ENCODE measurements around the gene FMN2. TPM values are rescaled to one million over a fixed set of nuclear protein-coding genes. Genes with fewer than 3 reads are reported as not detected.

The FMN2 gene
- total RNA-seq, 2 donors from 2014 or later = not detected

DNA sequence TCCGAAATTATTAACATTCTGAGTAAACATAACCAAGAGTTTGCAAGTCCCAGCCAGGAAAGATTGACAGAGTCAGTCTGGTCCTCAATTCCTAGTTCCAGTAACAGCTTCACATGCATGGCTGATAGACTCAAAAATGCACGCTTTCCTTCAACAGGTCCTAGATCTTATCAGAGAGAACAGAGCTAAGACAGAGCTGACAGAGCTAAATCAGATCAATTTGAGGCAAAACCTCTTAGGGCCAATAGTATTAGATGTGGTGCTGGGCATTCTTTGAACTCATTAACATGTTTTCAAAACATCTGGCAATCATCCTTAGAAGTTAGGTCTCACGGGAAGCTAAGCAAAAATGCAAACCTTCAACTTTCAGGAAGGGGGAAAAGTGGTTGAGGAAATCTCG lies 406.2 kb downstream of the FMN2 start:
- peaks cover 0 to 15% of the 10 kb centered on the region in 2 donors for H3K4me1 Mint-ChIP-seq (ENCODE audit: low read depth in 2 of 2)
- no peaks in the 10 kb centered on the region for H3K27me3 Mint-ChIP-seq
- DNase-seq (ENCODE audit: low spot score) (no peak), ATAC-seq (no peak)
- no peaks in the 10 kb centered on the region for H3K36me3 Mint-ChIP-seq
- H3K27ac Mint-ChIP-seq = peak overlapping the region in 1 of 2 donors; percentile 61
- H3K9me3 Mint-ChIP-seq = no peaks in the 10 kb centered on the region
- no peak overlapping the region for H3K4me3 Mint-ChIP-seq

- peaks cover 0 to 15% of the 10 kb centered on the region in 2 donors for H3K4me1 Mint-ChIP-seq (ENCODE audit: low read depth in 2 of 2)
- no peak overlapping the region for H3K4me3 Mint-ChIP-seq
- H3K27ac Mint-ChIP-seq = peak overlapping the region in 1 of 2 donors; percentile 61
- H3K36me3 Mint-ChIP-seq = no peaks in the 10 kb centered on the region
- DNase-seq (ENCODE audit: low spot score) (no peak), ATAC-seq (no peak)
- H3K27me3 Mint-ChIP-seq = no peaks in the 10 kb centered on the region
- H3K9me3 Mint-ChIP-seq = no peaks in the 10 kb centered on the region
Measured at GRCh38 chr1:240498335-240498734, 406.7 kb downstream of the FMN2 start.

DNA sequence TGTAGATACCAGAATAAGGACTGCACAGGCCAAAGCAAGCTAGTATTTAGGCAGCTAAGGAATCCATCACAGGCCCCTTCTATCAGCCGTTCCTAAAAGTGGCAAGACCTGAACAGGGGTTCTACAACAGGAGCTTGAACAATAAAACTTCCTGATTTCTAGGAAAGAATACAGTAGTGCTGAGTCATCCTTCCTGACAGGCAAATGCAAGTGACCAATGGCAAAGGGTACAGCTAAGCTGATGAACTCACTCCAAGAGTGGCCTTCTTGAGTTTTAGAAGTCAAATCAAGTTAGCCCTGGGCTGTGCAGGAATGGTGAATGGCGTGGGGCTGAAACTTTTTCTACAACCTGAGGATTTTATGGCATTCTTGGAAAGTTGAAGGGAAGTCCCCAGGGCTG lies 407.3 kb downstream of the FMN2 start:
- H3K27ac Mint-ChIP-seq = no peak overlapping the region

GRCh38 chr1:240500647-240501046 lies 409.0 kb downstream of the FMN2 start:
- no peak for DNase-seq (ENCODE audit: low spot score)
- peaks cover 0 to 22% of the 10 kb centered on the region in 2 donors for H3K4me1 Mint-ChIP-seq (ENCODE audit: low read depth in 2 of 2)
- peak overlapping the region in 1 of 2 donors; percentile 29 for H3K27ac Mint-ChIP-seq
- no peaks in the 10 kb centered on the region for H3K36me3 Mint-ChIP-seq
- no peak for ATAC-seq
- H3K27me3 Mint-ChIP-seq = no peaks in the 10 kb centered on the region
- H3K9me3 Mint-ChIP-seq = no peaks in the 10 kb centered on the region
- H3K4me3 Mint-ChIP-seq = no peak overlapping the region

More for the DNA sequence above, 407.3 kb downstream of the FMN2 start:
- Mint-ChIP-seq H3K9me3 (no peaks in the 10 kb centered on the region), H3K4me3 (no peak overlapping the region), H3K27me3 (no peaks in the 10 kb centered on the region), H3K36me3 (no peaks in the 10 kb centered on the region), H3K4me1 (ENCODE audit: low read depth in 2 of 2) (peaks cover 0 to 15% of the 10 kb centered on the region in 2 donors)
- DNase-seq (ENCODE audit: low spot score) (no peak), ATAC-seq (peak; percentile 57 to 69)

- DNase-seq (ENCODE audit: low spot score) = no peak
- no peaks in the 10 kb centered on the region for H3K36me3 Mint-ChIP-seq
- H3K4me1 Mint-ChIP-seq (ENCODE audit: low read depth in 2 of 2) = peaks cover 0 to 22% of the 10 kb centered on the region in 2 donors
- no peak for ATAC-seq
- no peak overlapping the region for H3K4me3 Mint-ChIP-seq
- no peaks in the 10 kb centered on the region for H3K9me3 Mint-ChIP-seq
- H3K27ac Mint-ChIP-seq = no peak overlapping the region
- H3K27me3 Mint-ChIP-seq = no peaks in the 10 kb centered on the region
Measured at GRCh38 chr1:240501115-240501514, 409.4 kb downstream of the FMN2 start.

- H3K9me3 Mint-ChIP-seq = no peaks in the 10 kb centered on the region
- H3K27me3 Mint-ChIP-seq = peaks cover 5 to 10% of the 10 kb centered on the region in 2 donors
- H3K27ac Mint-ChIP-seq = no peak overlapping the region
- no peak overlapping the region for H3K4me3 Mint-ChIP-seq
- ATAC-seq = no peak
- H3K36me3 Mint-ChIP-seq = no peaks in the 10 kb centered on the region
- no peak for DNase-seq (ENCODE audit: low spot score)
- peaks cover 0 to 19% of the 10 kb centered on the region in 2 donors for H3K4me1 Mint-ChIP-seq (ENCODE audit: low read depth in 2 of 2)
Measured at GRCh38 chr1:240503036-240503435, 411.4 kb downstream of the FMN2 start.

- H3K9me3 Mint-ChIP-seq = no peaks in the 10 kb centered on the region
- ATAC-seq = peak; percentile 58 to 59
Measured at GRCh38 chr1:240503558-240503957, 411.9 kb downstream of the FMN2 start.

GRCh38 chr1:240506176-240506575 lies 414.5 kb downstream of the FMN2 start:
- ATAC-seq = no peak
- peaks cover 0 to 7% of the 10 kb centered on the region in 2 donors for H3K4me1 Mint-ChIP-seq (ENCODE audit: low read depth in 2 of 2)
- no peaks in the 10 kb centered on the region for H3K36me3 Mint-ChIP-seq
- H3K4me3 Mint-ChIP-seq = no peak overlapping the region
- no peaks in the 10 kb centered on the region for H3K9me3 Mint-ChIP-seq
- no peak for DNase-seq (ENCODE audit: low spot score)
- H3K27me3 Mint-ChIP-seq = peaks cover 5 to 10% of the 10 kb centered on the region in 2 donors
- no peak overlapping the region for H3K27ac Mint-ChIP-seq

More at GRCh38 chr1:240503558-240503957, 411.9 kb downstream of the FMN2 start:
- H3K36me3 Mint-ChIP-seq = no peaks in the 10 kb centered on the region
- no peak overlapping the region for H3K27ac Mint-ChIP-seq
- peaks cover 5 to 10% of the 10 kb centered on the region in 2 donors for H3K27me3 Mint-ChIP-seq
- peaks cover 0 to 14% of the 10 kb centered on the region in 2 donors for H3K4me1 Mint-ChIP-seq (ENCODE audit: low read depth in 2 of 2)
- H3K4me3 Mint-ChIP-seq = no peak overlapping the region
- DNase-seq (ENCODE audit: low spot score) = no peak

GRCh38 chr1:240508201-240508600 lies 416.5 kb downstream of the FMN2 start:
- DNase-seq (ENCODE audit: low spot score) = no peak
- no peak for ATAC-seq
- Mint-ChIP-seq H3K27me3 (peaks cover 11 to 12% of the 10 kb centered on the region in 2 donors), H3K4me3 (no peak overlapping the region), H3K4me1 (ENCODE audit: low read depth in 2 of 2) (peaks cover 0 to 7% of the 10 kb centered on the region in 2 donors), H3K36me3 (no peaks in the 10 kb centered on the region), H3K27ac (no peak overlapping the region), H3K9me3 (no peaks in the 10 kb centered on the region)

GRCh38 chr1:240508950-240509349 lies 417.3 kb downstream of the FMN2 start:
- Mint-ChIP-seq H3K4me3 (no peak overlapping the region), H3K36me3 (no peaks in the 10 kb centered on the region), H3K27ac (no peak overlapping the region), H3K27me3 (peaks cover 17 to 19% of the 10 kb centered on the region in 2 donors), H3K4me1 (ENCODE audit: low read depth in 2 of 2) (peaks cover 0 to 7% of the 10 kb centered on the region in 2 donors), H3K9me3 (no peaks in the 10 kb centered on the region)
- DNase-seq (ENCODE audit: low spot score) (no peak), ATAC-seq (no peak)

DNA sequence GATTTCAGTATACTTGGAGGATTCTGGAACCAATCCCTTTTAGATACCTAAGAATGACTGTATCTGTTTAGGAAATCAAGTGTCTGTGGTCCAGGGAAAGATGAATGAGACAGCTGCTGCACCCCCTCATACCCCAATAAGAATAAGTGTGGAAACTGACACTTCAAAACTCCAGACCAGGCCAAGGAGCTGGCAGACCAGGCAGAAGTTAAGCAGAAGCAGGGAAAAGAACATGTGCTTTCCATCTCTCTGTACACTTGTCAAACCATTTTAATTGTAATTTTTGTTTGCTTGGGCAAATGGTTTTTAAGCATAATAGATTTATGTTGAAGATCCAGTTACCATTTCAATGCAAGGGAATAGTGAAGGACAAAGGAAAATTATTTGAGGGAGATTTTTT lies 420.1 kb downstream of the FMN2 start:
- Mint-ChIP-seq H3K4me1 (ENCODE audit: low read depth in 2 of 2) (no peaks in the 10 kb centered on the region), H3K4me3 (no peak overlapping the region), H3K9me3 (no peaks in the 10 kb centered on the region), H3K36me3 (no peaks in the 10 kb centered on the region), H3K27ac (no peak overlapping the region), H3K27me3 (peaks cover 18% of the 10 kb centered on the region in 2 donors)
- no peak for DNase-seq (ENCODE audit: low spot score)
- ATAC-seq = no peak

- no peak for DNase-seq (ENCODE audit: low spot score)
- H3K9me3 Mint-ChIP-seq = no peaks in the 10 kb centered on the region
- no peak overlapping the region for H3K27ac Mint-ChIP-seq
- H3K4me3 Mint-ChIP-seq = no peak overlapping the region
- ATAC-seq = no peak
- peaks cover 14 to 18% of the 10 kb centered on the region in 2 donors for H3K27me3 Mint-ChIP-seq
- no peaks in the 10 kb centered on the region for H3K4me1 Mint-ChIP-seq (ENCODE audit: low read depth in 2 of 2)
- no peaks in the 10 kb centered on the region for H3K36me3 Mint-ChIP-seq
Measured at GRCh38 chr1:240515505-240515904, 423.8 kb downstream of the FMN2 start.

GRCh38 chr1:240516069-240516468 lies 424.4 kb downstream of the FMN2 start:
- Mint-ChIP-seq H3K36me3 (no peaks in the 10 kb centered on the region), H3K4me1 (ENCODE audit: low read depth in 2 of 2) (no peaks in the 10 kb centered on the region), H3K4me3 (no peak overlapping the region), H3K9me3 (no peaks in the 10 kb centered on the region), H3K27me3 (peaks cover 14 to 18% of the 10 kb centered on the region in 2 donors), H3K27ac (no peak overlapping the region)
- DNase-seq (ENCODE audit: low spot score) = no peak
- no peak for ATAC-seq

DNA sequence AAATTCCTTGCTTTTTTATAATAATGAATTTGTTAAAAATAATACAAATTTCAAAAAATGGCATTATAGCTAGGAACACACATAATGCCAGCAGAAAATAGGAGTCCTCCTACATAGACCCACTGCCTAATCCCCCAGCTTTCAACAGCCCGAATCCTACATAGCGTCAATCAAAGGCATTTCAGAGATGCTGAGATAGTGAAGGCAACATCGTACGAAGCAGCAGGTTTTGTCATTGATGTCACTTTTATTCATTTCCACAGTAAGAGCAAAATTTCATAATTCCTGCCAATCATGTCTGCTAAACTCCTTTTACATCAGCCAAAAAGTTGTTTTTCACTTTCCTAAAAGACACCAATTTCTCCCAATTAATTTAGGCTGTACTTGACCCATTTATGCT lies 426.2 kb downstream of the FMN2 start:
- no peak overlapping the region for H3K4me3 Mint-ChIP-seq
- H3K27ac Mint-ChIP-seq = no peak overlapping the region
- DNase-seq (ENCODE audit: low spot score) (no peak), ATAC-seq (no peak)
- no peaks in the 10 kb centered on the region for H3K4me1 Mint-ChIP-seq (ENCODE audit: low read depth in 2 of 2)
- peaks cover 14 to 15% of the 10 kb centered on the region in 2 donors for H3K27me3 Mint-ChIP-seq
- H3K9me3 Mint-ChIP-seq = no peaks in the 10 kb centered on the region
- H3K36me3 Mint-ChIP-seq = no peaks in the 10 kb centered on the region
